B cell (primary cell): ENCODE results near the gene TRAPPC2. TPM values are rescaled to one million over a fixed set of nuclear protein-coding genes. Genes with fewer than 3 reads are reported as not detected.

Experiments
- ATAC-seq: fragments of 200-7000 bp; cut with Tn5 transposase; one replicate; pipeline ENCODE4 v1.10.0; 2021; ENCODE audit warnings: low read depth, mild to moderate bottlenecking, moderate number of reproducible peaks, moderate library complexity
- CTCF ChIA-PET: fragments of 350-600 bp; sonication (Branson Sonifier 250); formaldehyde crosslinking; loops from one replicate; lab custom pipeline; 2021; ENCODE audit warnings: antibody characterized with exemption, inconsistent platforms; lab: Charles Lee
- POLR2A ChIA-PET: fragments of 350-600 bp; sonication (Branson Sonifier 250); formaldehyde crosslinking; loops from one replicate; lab custom pipeline; 2021; ENCODE audit warnings: antibody characterized with exemption; lab: Charles Lee
- DNase-seq: peaks from one replicate; pipeline ENCODE4 v3.0.0; 2013
- H2AFZ ChIP-seq: 2 replicates; pipeline ENCODE4 v1.6.1; 2012; ENCODE audit warnings: mild to moderate bottlenecking, low read depth, low read length; ENCODE audit not compliant: insufficient read depth, poor library complexity, severe bottlenecking
- H3K27ac ChIP-seq, 2 donors: 1 replicate in 1 of 2; 2 replicates in 1 of 2; pipeline ENCODE4 v1.5.1; 2012 to 2013; ENCODE audit warnings: low read length in 2 of 2, mild to moderate bottlenecking in 2 of 2, moderate library complexity in 1 of 2
- H3K27me3 ChIP-seq, 4 experiments: fragments of 200-600 bp in 1 of 4; sonication (generic) in 1 of 4; replicated peaks in 1 of 4; 1 replicate in 2 of 4; 2 replicates in 2 of 4; pipeline versions ENCODE4 v1.6.1 to v1.7.0; 2013 to 2016; ENCODE audit warnings: low read length in 3 of 4, mild to moderate bottlenecking in 2 of 4, mixed read lengths in 1 of 4, moderate library complexity in 1 of 4; ENCODE audit not compliant: insufficient read depth in 4 of 4, control insufficient read depth in 3 of 4; ENCODE audit errors: control extremely low read depth in 1 of 4
- H3K36me3 ChIP-seq, 2 experiments: replicated peaks in 1 of 2; 1 replicate in 1 of 2; 2 replicates in 1 of 2; pipeline versions ENCODE4 v1.6.1 to v1.7.1; 2013; ENCODE audit warnings: low read length in 1 of 2; ENCODE audit not compliant: insufficient read depth in 2 of 2, control insufficient read depth in 1 of 2; ENCODE audit errors: control extremely low read depth in 1 of 2, extremely low read depth in 1 of 2
- H3K4me1 ChIP-seq, 2 donors: fragments of 200-600 bp in 1 of 2; sonication (generic) in 1 of 2; 1 replicate in 1 of 2; 2 replicates in 1 of 2; pipeline versions ENCODE4 v1.5.1 to v1.6.1; 2013 to 2017; ENCODE audit warnings: low read length in 2 of 2; ENCODE audit not compliant: control insufficient read depth in 2 of 2, insufficient read depth in 2 of 2
- H3K4me2 ChIP-seq: replicated peaks from 2 replicates; pipeline ENCODE3; 2012; ENCODE audit warnings: mild to moderate bottlenecking, low read depth, low read length; ENCODE audit not compliant: poor library complexity, severe bottlenecking
- H3K4me3 ChIP-seq, 5 experiments: fragments of 200-600 bp in 1 of 5; sonication (generic) in 1 of 5; 1 replicate in 3 of 5; 2 replicates in 2 of 5; pipeline versions ENCODE4 v1.5.1 to v1.7.0; 2011 to 2016; ENCODE audit warnings: low read length in 4 of 5, mild to moderate bottlenecking in 4 of 5, low read depth in 2 of 5, control low read depth in 1 of 5, moderate library complexity in 1 of 5; ENCODE audit not compliant: insufficient read depth in 1 of 5; ENCODE audit errors: control extremely low read depth in 1 of 5, extremely low read depth in 1 of 5
- H3K79me2 ChIP-seq: fragments of 200-600 bp; sonication (generic); one replicate; pipeline ENCODE4 v1.6.0; 2016; ENCODE audit warnings: low read length; ENCODE audit not compliant: control insufficient read depth, insufficient read depth
- H3K9ac ChIP-seq: fragments of 200-600 bp; sonication (generic); 2 replicates; pipeline ENCODE4 v1.6.1; 2017; ENCODE audit warnings: mild to moderate bottlenecking, low read length, moderate library complexity
- H3K9me3 ChIP-seq, 3 donors: one replicate each; pipeline versions ENCODE4 v1.6.1 to v1.7.1; 2013; ENCODE audit warnings: low read length in 2 of 3; ENCODE audit not compliant: control insufficient read depth in 2 of 3, insufficient read depth in 1 of 3; ENCODE audit errors: control extremely low read depth in 1 of 3
- H4K20me1 ChIP-seq: 2 replicates; pipeline ENCODE4 v1.6.0; 2012; ENCODE audit warnings: mild to moderate bottlenecking, low read length; ENCODE audit not compliant: insufficient read depth, control insufficient read depth, poor library complexity, severe bottlenecking
- H3K27ac Mint-ChIP-seq: one replicate; pipeline ENCODE4 v1.8.0; 2021; ENCODE audit warnings: mixed read lengths
- H3K27me3 Mint-ChIP-seq: one replicate; pipeline ENCODE4 v1.8.0; 2021; ENCODE audit warnings: mixed read lengths
- H3K4me1 Mint-ChIP-seq: one replicate; pipeline ENCODE4 v1.8.0; 2021; ENCODE audit warnings: mixed read lengths
- H3K4me3 Mint-ChIP-seq: one replicate; pipeline ENCODE4 v1.8.0; 2021; ENCODE audit warnings: mixed read lengths
- H3K9me3 Mint-ChIP-seq: one replicate; pipeline ENCODE4 v1.8.0; 2022; ENCODE audit warnings: mixed read lengths; ENCODE audit not compliant: insufficient read depth
- CTCF ChIP-seq: fragments of 200-600 bp; IDR thresholded peaks from one replicate; pipeline ENCODE4 v1.8.0; 2022; ENCODE audit warnings: antibody characterized with exemption, mild to moderate bottlenecking
- EZH2 ChIP-seq: IDR thresholded peaks from 2 replicates; pipeline ENCODE4 v1.6.1; 2012; ENCODE audit warnings: borderline replicate concordance, low read depth, mild to moderate bottlenecking, moderate library complexity, low read length; ENCODE audit not compliant: insufficient read depth, poor library complexity, severe bottlenecking
- WGBS: methylation state at CpG from one replicate; pipeline ENCODE4 v1.1.5; 2013; ENCODE audit warnings: missing lambda C conversion rate; ENCODE audit not compliant: insufficient coverage; 5-methylcytosine and 5-hydroxymethylcytosine counted together
- intact Hi-C: fragments of 100-400 bp; cut with micrococcal nuclease; formaldehyde crosslinking; loops from one replicate; pipeline ENCODE4 v1.10.0; 2022
- polyA plus RNA-seq: library from polyadenylated mRNA; depleted of rRNA; stranded (reverse); fragments of >200 nt; gene quantifications from 2 replicates; pipeline ENCODE4 v1.2.3, GENCODE V29; 2012
- total RNA-seq, 2 donors: library from RNA; stranded (reverse); fragments of 120-200 nt in 1 of 2; gene quantifications; 1 replicate in 1 of 2; 2 replicates in 1 of 2; pipeline versions ENCODE4 v1.2.3 to v1.2.4, GENCODE V29; 2013 to 2022

Gene TRAPPC2
- total and polyA plus RNA-seq, 2 donors (not counting 1 experiment from before 2014, with no cell fraction given) = 27.0 to 28.0 TPM

- no peak overlapping the region for H3K27ac Mint-ChIP-seq
- ATAC-seq (no peak), DNase-seq (no peak)
- H3K4me3 Mint-ChIP-seq = no peak overlapping the region
- Histone ChIP-seq H3K4me1 (peaks cover 13 to 19% of the 10 kb centered on the region in 2 donors), H3K4me3 (no peak overlapping the region), H3K27ac (no peak overlapping the region), H3K9ac (no peak overlapping the region), H3K27me3 (no peaks in the 10 kb centered on the region), H3K36me3 (peaks cover 0 to 16% of the 10 kb centered on the region in 2 experiments), H3K79me2 (peaks cover 52% of the 10 kb centered on the region), H4K20me1 (peaks cover 27% of the 10 kb centered on the region), H3K4me2 (no peak overlapping the region), H2AFZ (no peak overlapping the region), H3K9me3 (no peaks in the 10 kb centered on the region)
- no peaks in the 10 kb centered on the region for H3K9me3 Mint-ChIP-seq
- WGBS = 100% methylated on average over 2 of the region's 4 CpGs
- ChIA-PET CTCF (interaction anchor here (0.7 to 1.0 kb wide), 2 partner anchors 29 to 311 kb away, joined by 5 read pairs; no protein-coding TSS in a partner anchor), POLR2A (no interaction called here)
- no peak for TF ChIP-seq EZH2
- no peak for TF ChIP-seq CTCF
- intact Hi-C loops = no loop called here
- peaks cover 27% of the 10 kb centered on the region for H3K4me1 Mint-ChIP-seq
- H3K27me3 Mint-ChIP-seq = no peaks in the 10 kb centered on the region
These were observed 13.0 kb downstream of the TRAPPC2 start for GRCh38 chrX:13721371-13721770.

DNA sequence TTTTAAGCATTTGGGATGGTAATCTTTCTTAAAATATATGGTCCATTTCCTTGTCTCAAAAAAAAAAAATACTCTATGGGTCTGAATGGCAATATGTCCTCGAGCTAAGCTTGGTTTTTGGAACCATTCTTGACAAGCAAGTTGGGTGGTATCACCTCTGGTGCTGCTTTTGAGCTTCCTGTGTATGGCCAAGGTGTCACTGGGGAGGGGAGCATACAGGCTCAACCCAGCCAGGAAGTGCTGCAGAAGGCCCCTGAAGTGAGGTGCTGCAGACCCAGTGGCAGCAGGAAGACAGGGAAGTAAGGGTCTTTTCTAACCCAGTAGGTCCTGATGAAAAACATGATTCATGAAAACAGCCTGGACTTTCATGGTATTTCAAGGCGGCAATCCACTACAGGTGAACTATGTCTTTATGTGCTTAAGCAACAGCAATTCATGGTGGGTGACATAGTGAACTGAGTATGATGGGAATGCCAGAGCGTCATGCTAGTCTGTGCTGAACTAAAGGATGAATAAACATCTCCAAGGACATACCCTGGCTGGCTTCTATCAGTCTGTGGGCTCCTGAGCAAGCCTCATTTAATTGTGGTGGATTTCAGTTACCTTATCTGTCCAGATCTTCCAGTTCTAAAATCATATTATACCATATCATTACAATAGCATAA is 15.1 kb downstream of the TRAPPC2 start:
- no peaks in the 10 kb centered on the region for H3K27me3 ChIP-seq
- Mint-ChIP-seq H3K9me3 (no peaks in the 10 kb centered on the region), H3K27me3 (no peaks in the 10 kb centered on the region), H3K4me3 (no peak overlapping the region), H3K27ac (peak overlapping the region; percentile 32), H3K4me1 (peaks cover 21% of the 10 kb centered on the region)
- H3K4me1 ChIP-seq = peaks cover 13 to 18% of the 10 kb centered on the region in 2 donors
- peaks cover 36% of the 10 kb centered on the region for H3K79me2 ChIP-seq
- H3K36me3 ChIP-seq = peaks cover 0 to 24% of the 10 kb centered on the region in 2 experiments
- no peak overlapping the region for H2AFZ ChIP-seq
- H3K27ac ChIP-seq = no peak overlapping the region
- peaks cover 27% of the 10 kb centered on the region for H4K20me1 ChIP-seq
- TF ChIP-seq EZH2 (no peak), CTCF (no peak)
- DNase-seq (no peak), ATAC-seq (no peak)
- no peak overlapping the region for H3K4me3 ChIP-seq
- intact Hi-C loops = no loop called here
- H3K9ac ChIP-seq = no peak overlapping the region
- no CpG with 5 or more reads among the region's 3 CpGs for WGBS
- ChIA-PET POLR2A (no interaction called here), CTCF (interaction anchor here (1.3 to 1.5 kb wide), 2 partner anchors 15 to 20 kb away, joined by 3 read pairs; partner anchors contain the start of genes OFD1 and TRAPPC2)
- no peaks in the 10 kb centered on the region for H3K9me3 ChIP-seq
- no peak overlapping the region for H3K4me2 ChIP-seq
